Activated gamma-delta T cell treated with anti-CD3 and anti-CD28 coated beads, Interleukin-2, amount 50 U/mL, for 16 hours (primary cell): ENCODE results near the gene WNT10A.

Source experiments
- DNase-seq: peaks from one replicate; pipeline ENCODE4 v3.0.0-alpha.2; 2020; ENCODE audit warnings: low read depth

The WNT10A gene

DNA sequence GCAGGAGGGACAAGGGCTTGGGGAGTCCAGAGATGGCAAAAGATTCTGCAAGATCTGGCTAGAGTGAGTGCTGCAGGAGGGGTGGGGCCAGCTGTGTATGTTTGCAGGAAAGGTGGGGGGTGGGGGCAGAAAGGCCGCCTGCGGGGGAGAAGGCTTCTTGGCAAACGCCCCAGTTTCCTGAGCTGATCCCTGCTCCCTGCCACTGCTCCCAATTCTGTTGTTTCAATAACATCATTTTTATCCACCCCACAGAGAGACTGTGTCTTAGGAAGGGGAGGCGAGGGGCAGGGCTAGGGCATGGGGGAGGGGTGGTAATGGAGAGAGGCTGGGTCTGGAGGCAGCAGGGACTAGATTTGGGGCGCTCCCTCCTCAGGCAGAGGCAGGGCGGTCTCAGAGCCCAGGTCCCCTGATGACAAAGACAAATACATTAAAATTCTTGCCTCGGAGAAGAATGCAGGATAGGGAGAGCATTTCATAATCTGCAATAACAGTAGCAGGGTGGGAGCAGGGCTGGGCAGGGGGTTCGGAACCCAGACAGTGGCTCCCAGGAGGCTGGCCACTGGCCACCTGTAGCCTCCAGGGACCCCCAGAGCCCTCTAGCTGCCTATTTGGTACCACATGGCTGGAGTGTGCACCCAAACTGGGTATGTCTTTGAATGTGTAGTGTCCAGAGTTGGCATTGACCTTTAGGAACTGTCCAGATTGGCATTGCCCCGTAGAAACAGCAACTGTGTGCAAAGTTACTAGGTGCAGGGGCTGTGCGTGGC lies 23.1 kb upstream of the WNT10A start:
- DNase-seq = no peak

DNA sequence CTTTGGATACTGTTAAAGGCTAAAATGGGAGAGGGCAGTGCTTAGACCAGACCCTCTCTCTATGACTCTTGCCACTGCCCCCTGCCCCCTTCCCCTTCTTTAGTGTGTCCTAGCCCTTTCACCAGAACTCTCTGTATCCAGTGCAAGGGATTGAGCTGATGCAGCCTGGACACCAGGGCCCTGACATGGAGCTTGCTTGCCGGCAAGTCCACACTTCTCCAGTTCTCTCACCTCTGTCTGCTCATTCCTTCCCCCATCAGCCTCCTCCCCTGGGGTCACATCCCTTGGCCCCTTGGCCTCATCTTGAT lies 22.6 kb upstream of the WNT10A start:
- no peak for DNase-seq

- no peak for DNase-seq
Measured at GRCh38 chr2:218858671-218859555, 21.7 kb upstream of the WNT10A start.

DNA sequence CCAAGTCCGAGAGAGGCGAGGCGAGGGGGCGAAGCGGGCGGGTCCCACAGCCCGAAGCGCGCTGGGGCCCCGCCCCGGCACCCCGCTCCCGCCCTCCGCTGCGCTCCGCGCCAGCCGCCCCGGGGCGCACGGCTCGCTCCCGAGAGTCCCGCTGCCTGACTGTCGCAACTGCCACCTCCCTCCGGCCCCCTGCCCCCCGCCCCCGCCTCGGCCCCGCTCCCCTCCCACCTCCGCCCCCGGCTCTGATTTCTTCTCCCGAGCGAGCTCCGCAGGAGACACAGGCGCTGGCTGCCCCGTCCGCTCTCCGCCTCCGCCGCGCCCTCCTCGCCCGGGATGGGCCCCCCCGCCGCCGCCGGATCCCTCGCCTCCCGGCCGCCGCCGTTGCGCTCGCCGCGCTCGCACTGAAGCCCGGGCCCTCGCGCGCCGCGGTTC lies 21.1 kb upstream of the WNT10A start, which contains the start of gene WNT6:
WNT6 (plus strand) TSS at position 250 of the 432 bp plus-strand sequence. CDS start 233 bp downstream, outside the sequence.
- DNase-seq = no peak

DNA sequence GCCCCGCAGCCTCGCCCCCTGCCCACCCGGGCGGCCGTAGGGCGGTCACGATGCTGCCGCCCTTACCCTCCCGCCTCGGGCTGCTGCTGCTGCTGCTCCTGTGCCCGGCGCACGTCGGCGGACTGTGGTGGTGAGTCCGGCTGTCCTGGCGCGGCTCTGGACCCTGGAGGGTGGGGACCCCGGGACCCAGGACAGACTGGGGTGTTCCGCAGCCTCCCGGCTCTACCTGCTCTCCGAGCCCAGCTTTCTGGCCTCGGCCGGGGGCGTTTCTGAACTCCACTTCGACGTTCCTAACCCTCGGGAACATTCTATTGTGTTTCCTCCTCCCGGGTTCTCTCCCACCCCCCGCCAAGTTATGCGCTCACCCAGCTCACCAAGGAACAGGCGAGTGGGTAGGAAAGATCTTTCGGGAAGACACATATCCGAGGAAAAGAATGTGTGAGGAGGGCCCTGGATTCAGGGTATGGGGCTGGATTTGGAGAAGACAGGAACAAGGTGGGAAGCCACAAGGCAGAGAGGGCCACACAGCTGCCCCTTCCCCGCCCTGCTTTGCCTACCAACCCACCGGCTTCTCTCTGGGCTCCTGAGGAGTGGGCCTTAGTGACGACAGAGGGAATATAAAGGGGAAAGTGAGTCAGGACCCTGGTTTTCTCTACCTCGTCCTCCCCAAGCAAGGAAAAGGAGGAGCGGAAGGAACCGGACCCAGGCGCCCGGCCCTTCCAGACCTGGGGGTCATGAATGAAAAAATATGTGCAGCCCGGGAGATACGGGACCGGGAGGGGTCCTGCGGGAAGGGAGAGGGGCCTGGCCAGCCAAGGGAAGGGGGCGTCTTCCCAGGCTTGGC lies 20.4 kb upstream of the WNT10A start:
- no peak for DNase-seq

DNA sequence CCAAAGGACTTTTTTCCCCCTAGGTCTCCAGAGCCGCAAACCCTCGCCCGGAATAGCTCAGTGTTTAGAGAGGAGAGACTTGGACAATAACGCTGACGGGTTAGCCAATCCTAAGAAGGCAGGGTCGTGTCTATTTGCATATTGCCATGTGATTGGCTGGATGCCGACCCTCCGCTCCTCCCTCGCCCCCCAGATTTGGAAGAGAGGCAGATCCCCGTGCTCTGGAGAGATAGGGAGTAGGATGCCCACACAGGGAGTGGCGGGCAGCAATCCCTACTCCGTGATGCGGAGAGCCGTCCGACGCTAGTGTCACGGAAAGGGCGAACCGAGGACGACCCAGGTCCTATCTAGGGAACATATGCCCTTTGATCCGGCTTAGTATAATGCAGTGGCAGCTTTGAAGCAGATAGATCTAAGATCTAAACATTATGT lies 19.7 kb upstream of the WNT10A start:
- no peak for DNase-seq

DNA sequence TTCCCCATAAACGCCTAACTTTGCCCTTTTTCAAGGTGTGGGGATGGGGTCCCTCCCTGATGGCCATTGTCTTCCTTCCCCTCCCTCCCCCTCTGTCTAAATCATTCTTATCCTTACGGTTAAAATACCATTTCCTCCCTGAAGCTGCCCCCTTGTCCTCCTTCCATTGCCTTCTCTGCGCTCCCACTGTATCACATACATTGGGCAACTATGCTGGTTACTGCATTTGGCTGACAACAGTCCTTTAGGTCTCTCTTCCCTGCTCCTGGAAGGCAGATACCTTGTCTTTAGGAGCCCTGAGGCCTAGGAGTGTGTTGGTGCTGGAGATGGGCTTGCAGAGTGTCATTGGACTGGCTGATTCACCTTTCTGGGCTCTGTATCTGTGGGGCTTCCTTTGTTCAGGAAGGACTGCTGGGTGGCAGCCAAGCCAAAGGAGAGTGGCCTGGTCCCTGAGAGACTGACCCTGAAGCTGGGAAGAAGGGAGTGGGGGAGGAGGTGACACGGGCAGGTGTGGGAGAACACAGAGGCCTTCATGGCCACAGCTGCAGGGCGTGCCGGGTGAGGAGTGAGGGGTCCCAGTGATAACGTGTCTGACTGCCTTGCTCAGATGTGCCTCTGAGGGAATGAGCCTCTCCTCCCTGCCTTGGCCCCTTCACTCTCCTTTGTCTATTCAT lies 18.9 kb upstream of the WNT10A start:
- no peak for DNase-seq

DNA sequence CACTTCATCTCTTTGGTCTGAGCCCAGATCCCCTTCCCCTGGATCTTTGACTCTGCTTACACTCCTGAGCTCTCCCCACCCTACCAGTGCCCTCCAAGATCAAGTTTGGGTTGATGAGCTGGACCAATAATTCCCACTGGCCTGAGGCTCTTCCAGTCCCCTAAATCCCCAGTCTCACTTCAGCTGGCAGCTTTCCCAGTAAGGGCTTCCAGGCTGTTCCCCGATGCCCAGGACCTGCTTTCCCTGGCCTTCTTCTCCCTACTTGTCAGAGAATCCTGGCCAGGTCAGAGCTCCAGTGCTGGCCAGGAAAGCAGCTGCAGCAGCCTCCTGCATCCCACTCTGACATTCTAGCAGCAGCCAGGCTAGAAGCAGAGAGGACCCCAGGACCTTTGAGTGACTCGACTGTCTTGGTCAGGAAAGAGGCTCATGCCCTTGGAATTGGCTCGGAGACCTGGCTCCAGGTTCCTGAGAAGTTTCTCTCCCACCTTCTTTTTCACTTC lies 17.6 kb upstream of the WNT10A start:
- DNase-seq = no peak

- no peak for DNase-seq
Measured at GRCh38 chr2:218865396-218865795, 15.3 kb upstream of the WNT10A start.

DNA sequence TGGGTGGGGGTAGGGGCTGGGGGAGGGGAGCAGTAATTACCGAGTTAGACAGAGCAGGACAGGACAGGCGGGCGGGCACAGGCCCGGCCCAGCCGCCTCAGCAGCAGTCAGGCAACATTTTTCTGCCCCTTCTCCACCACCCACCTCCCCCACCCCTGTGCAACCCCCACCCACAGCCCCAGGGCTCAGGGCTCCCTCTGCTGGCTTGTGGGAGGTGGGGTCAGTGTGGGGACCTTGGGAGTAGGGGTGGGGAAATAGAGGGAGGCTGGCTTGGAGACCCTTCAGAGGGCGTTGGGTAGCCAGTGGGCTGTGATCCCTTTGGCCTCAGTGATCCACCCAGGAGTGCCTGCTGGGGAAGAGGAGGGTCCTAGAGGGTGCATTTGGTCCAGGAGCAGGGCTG lies 14.7 kb upstream of the WNT10A start:
- DNase-seq = no peak

DNA sequence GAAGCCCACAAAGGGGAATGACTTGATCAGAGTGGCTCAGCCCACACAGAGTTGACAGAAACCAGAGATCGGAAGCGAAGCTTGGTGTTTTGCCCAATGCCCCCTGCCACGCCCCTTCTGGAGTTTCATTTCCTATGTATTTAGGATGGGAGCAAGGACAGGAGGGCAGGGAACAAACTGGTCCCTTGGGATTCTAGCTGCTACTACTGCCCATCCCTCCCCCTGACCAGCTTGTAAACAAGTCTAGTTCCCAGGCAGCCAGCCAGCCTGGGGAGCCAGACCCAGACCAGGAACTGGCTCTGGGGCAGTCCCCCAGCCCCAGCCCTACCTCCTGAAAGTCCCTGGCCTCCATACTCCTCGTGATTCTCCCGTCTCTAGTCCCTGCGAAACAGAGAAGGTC lies 12.8 kb upstream of the WNT10A start:
- DNase-seq = no peak

DNA sequence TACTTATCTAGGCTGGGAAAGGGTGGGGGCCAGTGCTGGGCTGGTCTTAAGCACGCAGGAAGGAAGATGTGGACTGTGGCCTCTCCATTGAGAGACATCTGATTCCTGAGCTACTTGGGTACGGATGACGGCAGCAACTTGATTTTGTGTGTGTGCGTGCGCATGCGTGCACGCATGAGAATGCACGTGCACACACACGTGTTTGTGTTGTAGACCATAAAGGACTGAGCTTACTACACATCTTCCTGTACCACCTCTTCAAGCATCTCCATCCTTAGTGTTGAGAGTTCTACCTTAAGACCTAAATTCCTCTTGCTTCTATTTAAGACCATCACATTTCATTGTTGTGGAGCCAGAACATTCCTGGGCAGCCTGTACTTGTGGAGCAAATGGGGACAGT lies 11.6 kb upstream of the WNT10A start:
- DNase-seq = no peak

GRCh38 chr2:218870984-218871344 lies 9.7 kb upstream of the WNT10A start:
- no peak for DNase-seq

- DNase-seq = no peak
Measured at GRCh38 chr2:218871345-218872302, 9.0 kb upstream of the WNT10A start.

DNA sequence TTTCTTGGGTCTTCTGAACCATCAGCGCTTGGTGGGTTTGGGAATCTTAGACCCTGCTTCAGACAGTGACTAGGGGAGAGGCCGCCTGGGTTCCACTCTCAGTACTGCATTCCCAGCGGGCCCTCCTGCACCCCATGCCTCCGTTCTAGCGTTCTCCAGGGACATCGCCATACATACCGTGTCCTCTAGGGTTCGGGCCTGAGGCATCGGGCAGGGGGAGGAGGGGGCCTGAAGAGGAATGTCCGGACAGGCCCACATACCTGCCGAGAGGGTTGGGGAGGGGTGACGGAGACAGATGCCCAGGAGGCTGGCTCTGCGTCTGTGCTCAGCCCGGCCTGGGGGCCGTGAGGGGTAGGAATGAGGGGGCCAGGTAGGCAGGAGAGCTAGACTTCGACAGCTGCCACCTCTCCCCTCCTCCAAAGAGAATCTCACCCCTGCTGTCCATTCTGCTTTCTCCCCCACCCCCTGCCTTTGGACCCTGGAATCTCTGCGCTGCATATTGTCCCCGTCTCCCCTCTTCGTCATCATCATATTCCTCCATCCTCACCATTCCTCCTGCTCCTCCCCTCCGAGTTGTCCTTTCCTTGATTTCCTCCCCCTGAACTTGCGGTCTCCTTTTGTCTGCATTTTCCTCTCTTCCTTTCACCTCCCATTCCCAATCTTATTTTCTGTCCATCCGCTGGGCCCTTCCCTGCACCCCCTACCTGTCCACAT lies 7.8 kb upstream of the WNT10A start:
- DNase-seq = no peak

DNA sequence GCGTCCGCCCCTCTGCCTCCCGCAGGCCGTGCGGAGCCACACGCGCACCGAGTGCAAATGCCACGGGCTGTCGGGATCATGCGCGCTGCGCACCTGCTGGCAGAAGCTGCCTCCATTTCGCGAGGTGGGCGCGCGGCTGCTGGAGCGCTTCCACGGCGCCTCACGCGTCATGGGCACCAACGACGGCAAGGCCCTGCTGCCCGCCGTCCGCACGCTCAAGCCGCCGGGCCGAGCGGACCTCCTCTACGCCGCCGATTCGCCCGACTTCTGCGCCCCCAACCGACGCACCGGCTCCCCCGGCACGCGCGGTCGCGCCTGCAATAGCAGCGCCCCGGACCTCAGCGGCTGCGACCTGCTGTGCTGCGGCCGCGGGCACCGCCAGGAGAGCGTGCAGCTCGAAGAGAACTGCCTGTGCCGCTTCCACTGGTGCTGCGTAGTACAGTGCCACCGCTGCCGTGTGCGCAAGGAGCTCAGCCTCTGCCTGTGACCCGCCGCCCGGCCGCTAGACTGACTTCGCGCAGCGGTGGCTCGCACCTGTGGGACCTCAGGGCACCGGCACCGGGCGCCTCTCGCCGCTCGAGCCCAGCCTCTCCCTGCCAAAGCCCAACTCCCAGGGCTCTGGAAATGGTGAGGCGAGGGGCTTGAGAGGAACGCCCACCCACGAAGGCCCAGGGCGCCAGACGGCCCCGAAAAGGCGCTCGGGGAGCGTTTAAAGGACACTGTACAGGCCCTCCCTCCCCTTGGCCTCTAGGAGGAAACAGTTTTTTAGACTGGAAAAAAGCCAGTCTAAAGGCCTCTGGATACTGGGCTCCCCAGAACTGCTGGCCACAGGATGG lies 7.1 kb upstream of the WNT10A start:
- no peak for DNase-seq

GRCh38 chr2:218875692-218876246 lies 4.9 kb upstream of the WNT10A start:
- DNase-seq = no peak

DNA sequence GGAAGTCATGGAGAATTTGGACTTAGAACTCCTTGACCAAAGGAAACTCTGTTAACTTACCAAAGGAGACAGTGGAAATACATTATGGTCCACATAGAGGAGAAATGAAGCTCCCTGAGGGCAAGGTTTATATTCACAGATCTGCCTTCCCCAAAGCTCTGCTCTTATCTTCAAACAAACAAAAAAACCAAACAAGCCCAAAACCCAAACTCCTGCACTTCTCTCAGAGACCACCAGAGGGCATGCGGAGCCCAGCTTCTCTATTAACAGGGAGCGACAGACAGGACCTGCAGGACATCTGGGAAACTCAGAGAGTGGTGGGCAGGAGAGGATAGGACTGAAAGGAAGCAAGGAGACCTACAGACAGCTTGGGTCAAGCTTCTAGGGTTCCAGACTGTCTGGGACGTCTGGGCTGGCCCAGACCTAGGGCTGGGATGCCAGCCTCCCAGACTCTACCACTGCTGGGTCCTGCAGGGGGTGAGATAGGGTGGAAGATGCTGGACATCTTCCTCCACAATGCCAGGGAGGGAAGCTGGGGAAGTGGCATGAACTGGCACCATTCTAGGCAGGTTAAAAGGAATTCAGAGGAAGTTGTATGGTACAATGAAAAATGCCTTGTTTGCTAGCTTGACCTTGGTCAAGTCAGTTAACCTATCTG lies 4.0 kb upstream of the WNT10A start:
- DNase-seq = peak; percentile 62
